NCI-H128 (cell line): ENCODE data around the gene ATXN10.

Source experiments
- DNase-seq: peaks from one replicate; lab custom pipeline; 2025; ENCODE audit not compliant: unreplicated experiment; lab: John Stamatoyannopoulos, UW

Gene ATXN10

DNA sequence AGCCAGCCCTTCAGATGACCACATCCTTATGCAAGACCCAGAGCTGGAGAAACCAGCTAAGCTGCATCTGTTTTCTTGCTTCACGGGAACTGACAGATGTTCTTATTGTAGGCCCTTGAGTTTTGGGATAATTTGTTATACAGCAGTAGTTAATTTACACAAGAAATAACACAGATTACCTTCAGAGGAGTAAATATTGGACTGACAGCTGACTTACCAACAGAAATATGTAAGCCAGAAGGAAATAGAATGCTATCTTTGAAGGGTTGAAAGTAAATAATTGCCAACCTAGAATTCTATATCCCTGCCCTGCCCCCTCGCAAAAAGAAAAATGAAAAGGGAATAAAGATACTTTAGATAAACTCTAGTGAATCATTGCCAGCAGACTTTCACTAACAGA lies 181.2 kb downstream of the ATXN10 start:
- no peak for DNase-seq

DNA sequence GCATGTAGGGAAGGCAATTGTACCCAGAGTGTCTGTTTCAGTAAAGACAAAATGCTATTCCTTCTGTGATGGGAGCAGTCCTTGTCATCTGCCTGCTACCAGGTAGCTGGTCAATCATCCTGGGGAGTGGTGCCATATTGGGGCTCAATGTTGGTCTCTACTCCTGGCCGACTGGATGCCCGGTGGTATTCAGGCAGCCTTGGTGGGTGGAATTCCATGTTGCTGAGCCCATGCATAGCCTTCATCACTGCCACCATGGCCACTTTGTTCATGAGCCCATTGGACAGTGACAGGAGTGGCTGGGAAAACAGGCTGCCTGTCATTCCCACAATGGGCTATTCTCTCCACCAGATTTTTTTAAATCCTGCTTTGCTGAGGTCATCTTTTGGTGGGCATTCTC lies 184.3 kb downstream of the ATXN10 start:
- no peak for DNase-seq

DNA sequence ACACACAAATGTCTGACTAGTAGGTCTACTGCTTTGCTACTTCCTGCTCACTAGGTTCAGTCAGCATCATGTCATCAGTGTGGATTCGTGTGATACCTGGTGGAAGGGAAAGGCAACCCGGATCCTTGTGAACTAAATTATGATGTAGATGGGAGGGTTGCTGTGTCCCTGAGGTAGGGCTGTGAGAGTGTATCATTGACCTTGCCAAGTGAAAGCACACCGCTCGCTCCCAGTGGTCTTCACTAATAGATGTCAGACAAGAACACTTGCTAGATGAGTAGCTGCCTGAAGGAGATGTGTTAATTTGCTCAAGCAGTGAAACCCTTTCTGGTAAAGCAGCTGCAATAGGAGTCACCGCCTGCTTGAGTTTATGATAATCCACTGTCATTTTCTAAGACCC lies 185.9 kb downstream of the ATXN10 start:
- no peak for DNase-seq

GRCh38 chr22:45859231-45860161 lies 187.9 kb downstream of the ATXN10 start:
- DNase-seq: no peak

DNA sequence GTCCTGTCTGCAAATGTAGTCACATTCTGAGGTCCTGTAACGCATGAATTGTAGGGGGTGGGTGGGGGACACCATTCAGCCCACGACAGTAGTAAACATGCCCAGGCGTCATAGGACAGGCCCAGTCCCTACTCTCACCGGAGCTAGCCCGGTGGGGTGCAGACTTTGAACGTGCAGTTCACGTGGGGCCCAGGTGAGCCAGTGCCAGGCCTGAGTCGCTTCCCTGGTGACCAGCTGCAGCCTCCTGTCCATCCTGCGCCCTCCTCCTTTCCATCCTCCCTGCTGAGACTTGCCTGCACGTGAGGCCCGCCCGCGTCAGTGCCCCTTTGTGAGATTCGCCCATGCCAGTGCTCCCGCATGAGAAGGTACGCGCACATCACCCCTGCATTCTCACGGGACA lies 188.6 kb downstream of the ATXN10 start:
- no peak for DNase-seq

- no peak for DNase-seq
These were observed 189.6 kb downstream of the ATXN10 start for GRCh38 chr22:45861259-45861658.

- peak; percentile 12 for DNase-seq
These were observed 192.5 kb downstream of the ATXN10 start for GRCh38 chr22:45863981-45864751.

- no peak for DNase-seq
These were observed 193.4 kb downstream of the ATXN10 start for GRCh38 chr22:45864959-45865476.

- DNase-seq: no peak
These were observed 194.0 kb downstream of the ATXN10 start for GRCh38 chr22:45865561-45866125.

DNA sequence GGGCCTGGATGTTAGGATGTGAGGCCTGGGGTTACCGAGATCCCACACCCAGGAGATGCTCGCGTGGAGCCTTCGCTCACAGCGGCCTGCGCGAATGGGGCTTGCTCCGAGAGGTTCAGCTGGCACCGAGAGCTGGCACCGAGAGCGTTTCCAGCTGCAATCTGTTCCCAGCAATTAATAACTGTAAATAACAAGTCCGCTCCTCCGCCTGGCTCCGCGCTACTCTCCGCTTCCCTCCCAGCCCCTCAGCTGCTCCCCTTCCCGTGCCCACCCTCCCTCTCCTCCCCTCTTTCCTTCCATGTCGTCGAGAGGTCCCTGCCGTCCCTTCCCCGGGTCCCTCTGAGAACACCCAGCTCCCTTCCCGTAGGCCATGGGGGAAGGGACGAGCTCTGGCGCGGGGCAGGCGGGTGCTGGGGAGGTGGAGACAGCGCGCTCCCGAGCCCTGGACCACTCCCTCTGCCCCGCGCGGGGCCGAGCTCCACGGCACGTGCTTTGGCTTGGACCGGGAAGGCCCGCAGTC lies 194.6 kb downstream of the ATXN10 start:
- DNase-seq: no peak

- no peak for DNase-seq
These were observed 195.0 kb downstream of the ATXN10 start for GRCh38 chr22:45866646-45867117.

- no peak for DNase-seq
These were observed 195.7 kb downstream of the ATXN10 start for GRCh38 chr22:45867118-45867905.

- DNase-seq: no peak
These were observed 196.4 kb downstream of the ATXN10 start for GRCh38 chr22:45867906-45868555.

DNA sequence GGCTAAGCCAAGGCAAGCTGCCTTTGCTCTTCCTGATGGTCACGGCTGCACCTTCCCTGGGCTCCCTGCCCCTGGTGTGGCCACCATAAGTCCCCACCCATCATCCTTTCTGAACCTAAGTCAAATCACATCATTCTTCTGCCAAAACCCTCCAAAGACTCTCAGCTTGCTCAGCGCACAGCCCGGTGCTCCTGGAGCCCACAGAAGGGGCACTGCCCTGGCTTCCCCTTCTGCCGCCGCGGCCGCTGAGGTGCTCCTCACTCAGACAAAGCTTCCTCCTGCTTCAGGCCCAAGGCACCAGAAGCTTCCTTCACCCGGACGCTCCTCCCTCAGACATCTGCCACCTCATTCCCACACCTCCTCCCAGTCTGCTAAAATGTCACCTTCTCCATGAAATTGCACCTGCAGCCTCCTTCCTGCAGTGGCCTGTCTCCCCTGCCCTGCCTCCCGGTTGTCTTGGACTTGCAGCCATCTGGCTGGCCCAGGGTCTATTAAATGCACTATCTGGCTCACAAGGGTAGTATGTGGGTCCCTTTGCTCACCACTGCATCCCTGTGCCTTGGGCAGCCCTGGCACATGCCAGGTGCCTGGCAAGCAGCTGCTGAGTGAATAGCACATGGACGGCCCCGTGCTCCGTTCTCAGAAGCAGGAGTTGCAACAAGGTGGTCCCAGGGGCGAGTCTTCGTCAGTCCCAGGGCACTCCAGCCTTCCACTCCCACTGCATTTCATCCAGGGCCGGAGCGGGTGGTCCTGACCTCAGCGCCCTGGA lies 197.1 kb downstream of the ATXN10 start:
- no peak for DNase-seq

DNA sequence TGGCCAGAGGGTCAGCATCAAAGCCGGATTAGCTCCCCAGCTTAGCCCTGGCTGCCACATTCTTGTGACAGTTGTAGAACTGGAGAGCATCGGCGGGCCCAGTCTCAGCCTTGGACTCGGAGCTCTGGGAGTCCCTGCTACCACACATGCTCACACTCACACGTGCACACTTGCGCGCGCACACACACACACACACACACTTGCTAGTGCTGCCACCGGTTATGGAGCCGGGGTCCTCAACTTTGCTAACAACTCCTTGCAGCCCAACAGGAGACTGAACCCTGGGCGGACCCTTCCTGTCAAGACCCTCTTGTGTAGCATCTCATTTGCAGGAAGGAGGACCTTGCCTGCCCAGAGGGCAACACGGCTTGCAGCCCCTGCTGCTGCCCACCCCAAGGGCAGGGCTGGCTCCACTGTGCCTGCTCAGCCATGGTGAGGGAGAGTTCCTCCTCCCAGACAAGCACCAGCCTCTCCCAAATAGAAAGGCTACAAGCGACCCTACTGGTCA lies 197.8 kb downstream of the ATXN10 start:
- DNase-seq: no peak

DNA sequence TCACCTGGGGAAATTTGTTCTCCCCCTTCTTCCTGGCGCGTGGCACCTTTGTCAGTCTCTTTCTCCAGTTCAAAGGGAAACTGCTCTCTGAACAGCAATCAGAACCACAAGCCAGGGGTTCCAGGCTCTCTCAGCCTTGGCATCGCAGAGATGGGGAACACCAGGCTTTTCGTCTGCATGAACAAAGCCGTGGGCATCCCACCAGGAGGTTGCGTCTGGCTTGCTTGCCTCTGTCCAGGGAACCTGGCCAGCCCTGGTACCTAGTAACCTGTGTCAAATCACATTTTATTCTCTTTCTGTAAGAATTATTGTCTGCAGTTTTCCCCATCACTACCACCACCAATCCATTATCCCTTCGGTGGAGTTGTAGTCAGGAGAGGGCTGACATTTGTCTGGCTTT lies 198.4 kb downstream of the ATXN10 start:
- no peak for DNase-seq

GRCh38 chr22:45871721-45872120 lies 200.1 kb downstream of the ATXN10 start:
- DNase-seq: no peak

- DNase-seq: no peak
These were observed 201.1 kb downstream of the ATXN10 start for GRCh38 chr22:45872659-45873263.
